HG02981 (cell line): ENCODE results near the gene TBC1D17.
"Not testable (repeated sequence)": the region's sequence is repeated elsewhere in the genome, so short reads cannot be mapped to it uniquely, and the experiment has no call there.

Experiments
- ATAC-seq: cut with Tn5 transposase; IDR thresholded peaks from one replicate; pipeline ENCODE4 v1.9.1; 2021; ENCODE audit warnings: mild to moderate bottlenecking, moderate library complexity; ENCODE audit not compliant: unreplicated experiment

TBC1D17 gene

DNA sequence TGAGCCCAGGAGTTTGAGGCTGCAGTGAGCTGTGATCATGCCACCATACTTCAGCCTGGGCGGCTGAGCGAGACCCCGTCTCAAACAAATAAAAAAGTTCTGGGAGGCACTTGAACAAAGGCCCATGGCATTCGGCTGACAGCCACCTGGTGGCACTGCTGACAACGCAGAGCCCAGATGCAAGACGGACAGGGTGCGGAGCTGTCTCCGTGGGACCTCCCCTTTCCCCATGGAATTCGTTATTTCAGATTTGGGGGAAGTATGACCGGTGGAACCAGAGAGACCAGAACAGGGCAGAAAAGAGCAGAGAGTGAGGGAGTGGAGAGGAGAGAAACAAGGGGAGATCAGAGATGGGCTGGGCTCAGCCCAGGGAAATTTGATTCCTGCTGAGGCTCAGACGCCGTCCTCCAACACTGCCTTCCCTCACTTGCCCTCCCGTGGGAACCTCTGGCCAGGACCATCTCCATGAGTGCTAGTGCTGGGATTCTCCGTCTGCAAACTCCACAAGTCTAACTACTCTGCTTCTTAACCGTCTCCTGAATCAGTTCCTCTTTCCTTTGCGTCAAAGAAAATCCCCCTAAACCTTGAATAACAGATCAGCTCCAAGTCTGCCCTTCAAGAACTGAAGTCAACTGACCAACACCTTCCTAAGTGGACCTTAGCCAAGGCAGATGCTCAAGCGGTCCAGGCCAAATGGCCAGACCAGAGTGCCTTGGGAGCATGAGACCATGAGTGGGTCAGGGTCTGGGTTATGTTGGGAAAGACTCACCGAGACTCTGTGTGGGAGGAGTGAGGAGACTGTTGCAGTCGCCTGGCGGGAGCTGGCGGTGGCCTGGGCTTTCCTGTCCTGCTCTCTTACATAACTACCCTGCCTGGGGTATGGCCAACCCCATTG lies 39.6 kb downstream of the TBC1D17 start:
- no peak for ATAC-seq

DNA sequence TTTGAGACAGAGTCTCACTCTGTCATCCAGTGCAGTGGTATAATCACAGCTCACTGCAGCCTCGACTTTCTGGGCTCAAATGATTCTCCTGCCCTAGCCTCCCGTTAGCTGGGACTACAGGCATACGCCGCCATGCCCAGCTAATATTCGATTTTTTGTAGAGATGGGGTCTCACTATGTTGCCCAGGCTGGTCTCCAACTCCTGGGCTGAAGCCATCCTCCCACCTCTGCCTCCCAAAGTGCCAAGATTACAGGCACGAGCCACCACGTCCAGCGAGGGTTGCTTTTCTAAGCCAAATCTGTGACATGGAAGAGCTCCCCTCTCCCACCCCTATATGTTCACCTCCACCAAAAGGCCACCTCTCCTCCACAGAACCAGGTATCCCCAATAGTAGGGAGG lies 40.6 kb downstream of the TBC1D17 start:
- no peak for ATAC-seq

GRCh38 chr19:49920624-49921363 lies 43.3 kb downstream of the TBC1D17 start:
- no peak for ATAC-seq

- no peak for ATAC-seq
Measured at GRCh38 chr19:49921871-49922795, 44.6 kb downstream of the TBC1D17 start.

GRCh38 chr19:49923055-49924003 lies 45.8 kb downstream of the TBC1D17 start:
- ATAC-seq, result no peak

DNA sequence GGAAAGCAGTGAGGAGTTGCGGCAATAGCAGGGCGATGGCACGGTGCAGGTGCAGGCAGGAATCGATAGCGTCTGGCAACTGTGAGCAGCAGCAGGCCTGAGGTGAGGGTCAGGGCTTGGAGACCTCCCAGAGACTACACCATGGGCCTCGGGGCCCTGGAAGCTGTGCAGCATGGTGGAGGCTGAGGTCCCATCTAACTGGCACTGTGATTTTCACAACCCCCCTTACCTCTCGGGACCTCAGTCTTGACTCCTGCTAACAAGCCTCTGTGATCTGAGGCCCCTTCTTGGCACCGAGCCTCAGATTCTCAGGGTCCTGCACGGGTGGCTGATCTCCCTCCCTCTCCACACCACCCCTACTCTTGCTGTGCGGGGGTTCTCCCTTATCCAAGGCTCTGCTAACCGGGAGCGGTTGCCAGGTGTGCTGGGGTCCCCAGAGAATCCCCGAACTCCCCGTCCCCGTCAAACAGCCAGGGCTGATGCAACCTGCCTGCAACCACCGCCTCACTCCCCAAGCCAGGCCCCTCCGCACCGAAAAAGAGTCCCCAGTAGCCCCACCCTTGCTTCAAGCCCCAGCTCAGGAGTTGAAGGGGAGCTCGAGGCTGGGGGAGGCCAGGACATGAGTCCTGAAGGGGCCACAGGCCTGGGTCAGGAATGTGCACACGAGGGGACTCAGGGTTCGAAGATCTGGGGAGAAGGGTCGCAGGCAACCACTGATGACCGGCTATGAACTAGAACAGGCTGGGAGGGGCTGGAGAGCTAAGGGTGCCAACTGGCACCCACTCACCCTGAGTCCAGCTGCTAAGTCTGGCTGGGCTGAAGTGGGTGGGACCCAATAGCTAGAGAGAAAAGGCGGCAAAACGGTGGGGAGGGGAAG lies 46.7 kb downstream of the TBC1D17 start:
- ATAC-seq, result no peak

GRCh38 chr19:49924881-49925210 lies 47.3 kb downstream of the TBC1D17 start:
- ATAC-seq, result not testable (repeated sequence)

DNA sequence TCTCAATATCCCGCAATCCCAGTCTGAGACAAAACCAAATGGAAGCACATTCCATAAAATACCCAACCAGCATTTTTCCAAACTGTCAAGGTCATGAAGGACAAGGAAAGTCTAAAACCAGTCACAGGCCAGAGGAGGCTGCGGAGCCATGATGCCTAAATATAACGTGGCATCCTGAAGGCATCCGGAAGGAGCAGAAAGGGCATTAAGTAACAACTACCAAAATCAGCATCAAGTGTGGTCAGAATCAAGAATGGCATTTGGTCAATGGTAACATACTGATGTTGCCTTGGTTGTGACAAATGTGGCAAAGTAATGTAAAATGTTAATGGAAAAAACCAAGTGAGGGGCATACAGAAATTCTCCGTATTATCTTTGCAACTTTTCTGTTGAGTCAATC lies 48.0 kb downstream of the TBC1D17 start:
- ATAC-seq, result no peak

DNA sequence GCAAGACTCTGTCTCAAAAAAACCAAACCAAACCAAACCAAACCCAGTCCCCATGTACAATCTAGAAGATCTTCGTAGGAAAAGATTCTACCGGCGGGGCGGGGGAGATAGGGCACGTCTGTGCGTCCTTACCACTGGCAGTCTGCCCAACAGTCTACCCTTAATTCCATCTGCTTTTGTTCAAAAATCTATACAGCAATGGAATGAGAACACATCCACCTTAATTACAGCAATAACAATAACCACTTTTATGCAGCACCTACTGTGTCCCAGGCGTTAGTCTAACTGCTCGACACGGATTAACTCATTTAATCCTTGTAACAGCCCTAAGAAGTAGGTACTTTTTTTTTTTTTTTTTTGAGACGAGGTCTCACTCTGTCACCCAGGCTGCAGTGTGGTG lies 49.0 kb downstream of the TBC1D17 start:
- ATAC-seq, result no peak

GRCh38 chr19:49927526-49928264 lies 50.2 kb downstream of the TBC1D17 start:
- no peak for ATAC-seq

- peak; percentile 53 for ATAC-seq
Measured at GRCh38 chr19:49929121-49929610, 51.7 kb downstream of the TBC1D17 start, which contains the start of the genes ATF5 and NUP62. Gene ATF5, plus strand, starts transcription at chr19:49929205. Its CDS starts 1,646 bp downstream, at chr19:49930851. Gene NUP62, minus strand, starts transcription at chr19:49929504. Its CDS starts 19,697 bp downstream, at chr19:49909807.

- ATAC-seq, result peak; percentile 68
Measured at GRCh38 chr19:49929611-49930482, 52.3 kb downstream of the TBC1D17 start.

DNA sequence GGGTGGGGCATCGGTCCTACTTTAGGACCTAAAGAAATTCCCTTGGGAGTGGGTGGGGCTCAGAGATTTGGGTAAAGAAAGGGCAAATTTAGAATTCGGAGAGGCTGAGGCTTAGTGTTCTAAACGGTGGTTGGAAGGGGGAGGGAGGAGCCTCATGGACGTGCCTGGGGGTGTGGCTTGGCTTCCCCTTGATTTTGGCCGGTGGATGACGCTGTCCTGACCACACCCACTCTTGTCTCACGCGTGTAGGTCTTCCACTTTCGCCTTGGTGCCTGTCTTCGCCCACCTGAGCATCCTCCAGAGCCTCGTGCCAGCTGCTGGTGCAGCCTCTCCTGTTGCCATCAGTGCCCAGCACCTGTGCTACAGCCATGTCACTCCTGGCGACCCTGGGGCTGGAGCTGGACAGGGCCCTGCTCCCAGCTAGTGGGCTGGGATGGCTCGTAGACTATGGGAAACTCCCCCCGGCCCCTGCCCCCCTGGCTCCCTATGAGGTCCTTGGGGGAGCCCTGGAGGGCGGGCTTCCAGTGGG lies 53.0 kb downstream of the TBC1D17 start:
- no peak for ATAC-seq

DNA sequence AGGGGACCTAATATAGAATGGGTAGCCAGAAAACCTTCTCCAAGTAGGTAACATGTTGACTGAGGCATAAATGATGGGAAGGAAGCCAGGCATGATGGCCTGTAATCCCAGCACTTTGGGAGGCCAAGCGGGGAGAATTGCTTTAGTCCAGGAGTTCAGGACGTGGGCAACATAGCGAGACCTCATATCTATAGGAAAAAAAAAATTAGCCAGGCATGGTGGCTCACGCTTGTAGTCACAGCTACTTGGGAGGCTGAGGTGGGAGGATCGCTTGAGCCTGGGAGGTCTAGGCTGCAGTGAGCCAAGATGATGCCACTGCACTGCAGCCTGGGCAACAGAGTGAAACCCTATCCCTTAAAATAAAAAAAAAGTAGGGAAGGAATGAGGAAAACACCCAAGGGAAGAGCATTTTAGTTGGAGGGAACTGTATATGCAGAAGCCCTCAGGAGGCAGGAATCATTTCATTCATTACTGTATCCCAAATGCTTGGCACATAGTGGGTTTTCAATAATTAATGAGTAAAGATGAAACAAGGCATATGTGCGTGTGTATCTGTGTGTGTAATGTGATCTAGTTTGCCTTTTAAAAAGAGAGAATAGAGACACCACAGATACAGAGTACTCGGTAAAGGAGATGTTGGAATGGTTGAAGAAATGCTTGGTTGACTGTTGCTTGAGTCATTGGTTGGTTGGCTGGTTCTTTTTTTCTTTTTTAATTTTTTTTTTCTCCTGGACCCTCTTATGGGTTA lies 54.0 kb downstream of the TBC1D17 start:
- ATAC-seq, result no peak

DNA sequence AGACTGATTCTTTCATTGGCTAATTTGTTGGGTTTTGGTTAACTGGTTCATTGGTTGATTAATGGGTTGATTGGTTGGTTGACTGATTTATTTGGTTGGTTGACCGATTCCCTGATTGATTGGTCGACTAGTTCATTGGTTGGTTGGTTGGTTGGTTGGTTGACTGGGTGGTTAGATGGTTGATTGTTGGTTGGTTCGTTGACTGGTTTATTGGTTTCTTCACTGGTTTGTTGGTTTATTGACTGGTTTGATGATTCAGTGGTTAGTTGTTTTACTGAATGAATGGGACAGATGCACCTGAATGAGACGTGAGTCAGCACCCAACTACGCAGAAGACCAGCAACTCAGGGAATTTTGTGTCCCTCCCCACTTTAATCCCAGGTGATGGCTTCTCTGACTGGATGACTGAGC lies 54.5 kb downstream of the TBC1D17 start:
- no peak for ATAC-seq

GRCh38 chr19:49932731-49933131 lies 55.2 kb downstream of the TBC1D17 start:
- no peak for ATAC-seq
